ENCODE measurements around the gene CXCL8. TPM values are rescaled to one million over a fixed set of nuclear protein-coding genes. Genes with fewer than 3 reads are reported as not detected.

Gene CXCL8
- total RNA-seq, 6 experiments from 2014 or later, result 0.31 to 32.8 (median 12.9) TPM

- H3K27ac ChIP-seq, result no peak overlapping the region
- DNase-seq, result no peak
- H3K36me3 ChIP-seq, result no peaks in the 10 kb centered on the region
- H3K27me3 ChIP-seq, result no peaks in the 10 kb centered on the region
- no peaks in the 10 kb centered on the region for H3K4me1 ChIP-seq
- 59% methylated on average over 3 of the region's 3 CpGs for WGBS (ENCODE audit: insufficient coverage, low coverage, low lambda C conversion rate, missing lambda C conversion rate)
- no peaks in the 10 kb centered on the region for H3K9me3 ChIP-seq
- TF ChIP-seq POLR2A (IDR thresholded peaks at IDR 0.05) (no peak), CTCF (IDR thresholded peaks at IDR 0.05) (no peak)
- no peak overlapping the region for H3K4me3 ChIP-seq
- intact Hi-C loops (cut with DNase I), result no loop called here
- no peak for ATAC-seq
These were observed 12.1 kb downstream of the CXCL8 start for GRCh38 chr4:73752424-73752823.

- TF ChIP-seq CTCF (IDR thresholded peaks at IDR 0.05) (no peak), POLR2A (IDR thresholded peaks at IDR 0.05) (no peak)
These were observed 12.8 kb downstream of the CXCL8 start for GRCh38 chr4:73753215-73753614.

GRCh38 chr4:73754934-73755333 lies 14.6 kb downstream of the CXCL8 start:
- H3K9me3 ChIP-seq, result no peaks in the 10 kb centered on the region
- no peak overlapping the region for H3K27ac ChIP-seq
- intact Hi-C loops (cut with DNase I), result no loop called here
- no peaks in the 10 kb centered on the region for H3K27me3 ChIP-seq
- H3K4me3 ChIP-seq, result no peak overlapping the region
- DNase-seq (no peak), ATAC-seq (no peak)
- no peaks in the 10 kb centered on the region for H3K4me1 ChIP-seq
- TF ChIP-seq POLR2A (IDR thresholded peaks at IDR 0.05), result no peak
- no peak for TF ChIP-seq CTCF (IDR thresholded peaks at IDR 0.05)
- no peaks in the 10 kb centered on the region for H3K36me3 ChIP-seq

More at GRCh38 chr4:73753215-73753614, 12.8 kb downstream of the CXCL8 start:
- intact Hi-C loops (cut with DNase I), result no loop called here
- Histone ChIP-seq H3K9me3 (no peaks in the 10 kb centered on the region), H3K4me3 (no peak overlapping the region), H3K27ac (no peak overlapping the region), H3K27me3 (no peaks in the 10 kb centered on the region), H3K36me3 (no peaks in the 10 kb centered on the region), H3K4me1 (no peaks in the 10 kb centered on the region)
- ATAC-seq (no peak), DNase-seq (no peak)
- WGBS (ENCODE audit: insufficient coverage, low coverage, low lambda C conversion rate, missing lambda C conversion rate), result 78% methylated on average over 1 of the region's 1 CpG

- no peaks in the 10 kb centered on the region for H3K36me3 ChIP-seq
- intact Hi-C loops (cut with DNase I), result no loop called here
- WGBS (ENCODE audit: insufficient coverage, low coverage, low lambda C conversion rate, missing lambda C conversion rate), result 82% methylated on average over 2 of the region's 2 CpGs
- no peaks in the 10 kb centered on the region for H3K4me1 ChIP-seq
- ATAC-seq (no peak), DNase-seq (no peak)
- no peaks in the 10 kb centered on the region for H3K27me3 ChIP-seq
- no peak overlapping the region for H3K4me3 ChIP-seq
- no peak overlapping the region for H3K27ac ChIP-seq
- no peaks in the 10 kb centered on the region for H3K9me3 ChIP-seq
- TF ChIP-seq POLR2A (IDR thresholded peaks at IDR 0.05), result no peak
- no peak for TF ChIP-seq CTCF (IDR thresholded peaks at IDR 0.05)
These were observed 19.0 kb downstream of the CXCL8 start for GRCh38 chr4:73759357-73759756.

- Histone ChIP-seq H3K4me3 (no peak overlapping the region), H3K27ac (no peak overlapping the region), H3K9me3 (no peaks in the 10 kb centered on the region), H3K36me3 (no peaks in the 10 kb centered on the region), H3K27me3 (no peaks in the 10 kb centered on the region), H3K4me1 (no peaks in the 10 kb centered on the region)
- intact Hi-C loops (cut with DNase I), result no loop called here
- TF ChIP-seq POLR2A (IDR thresholded peaks at IDR 0.05) (no peak), CTCF (IDR thresholded peaks at IDR 0.05) (no peak)
- WGBS (ENCODE audit: insufficient coverage, low coverage, low lambda C conversion rate, missing lambda C conversion rate), result 64% methylated on average over 1 of the region's 1 CpG
- ATAC-seq, result no peak
- DNase-seq, result no peak
These were observed 21.5 kb downstream of the CXCL8 start for GRCh38 chr4:73761856-73762255.
